Natural killer cell (primary cell): ENCODE data around the gene CATSPERE. TPM values are rescaled to one million over a fixed set of nuclear protein-coding genes. Genes with fewer than 3 reads are reported as not detected.

Experiments used
- ATAC-seq, 3 donors: fragments of 150-1000 bp in 2 of 3; fragments of 200-7000 bp in 1 of 3; cut with Tn5 transposase; 1 replicate in 1 of 3; 2 replicates in 2 of 3; pipeline ENCODE4 v1.10.0; 2021; ENCODE audit warnings: mild to moderate bottlenecking in 2 of 3, moderate library complexity in 2 of 3
- DNase-seq, 2 donors: peaks; one replicate each; pipeline versions ENCODE4 v3.0.0 to v3.0.0-alpha.2; 2013 to 2021; ENCODE audit warnings: mixed read lengths in 1 of 2
- H3K27ac ChIP-seq: one replicate; pipeline ENCODE4 v1.5.1; 2013; ENCODE audit warnings: mild to moderate bottlenecking, low read length
- H3K27me3 ChIP-seq: one replicate; pipeline ENCODE4 v1.6.1; 2013; ENCODE audit warnings: low read length; ENCODE audit not compliant: control insufficient read depth, insufficient read depth
- H3K36me3 ChIP-seq: one replicate; pipeline ENCODE4 v1.6.1; 2013; ENCODE audit warnings: low read length; ENCODE audit not compliant: control insufficient read depth, insufficient read depth
- H3K4me1 ChIP-seq: one replicate; pipeline ENCODE4 v1.6.1; 2013; ENCODE audit warnings: low read length; ENCODE audit not compliant: control insufficient read depth, insufficient read depth
- H3K4me3 ChIP-seq: one replicate; pipeline ENCODE4 v1.5.1; 2013; ENCODE audit warnings: low read length
- H3K9me3 ChIP-seq: one replicate; pipeline ENCODE4 v1.6.1; 2013; ENCODE audit warnings: low read length; ENCODE audit not compliant: control insufficient read depth, insufficient read depth
- H3K27ac Mint-ChIP-seq, 2 donors: one replicate each; pipeline ENCODE4 v1.8.0; 2022; ENCODE audit warnings: mild to moderate bottlenecking in 2 of 2, mixed read lengths in 2 of 2, moderate library complexity in 1 of 2
- H3K27me3 Mint-ChIP-seq, 2 donors: one replicate each; pipeline ENCODE4 v1.8.0; 2022; ENCODE audit warnings: low read depth in 2 of 2, mixed read lengths in 2 of 2
- H3K36me3 Mint-ChIP-seq: one replicate; pipeline ENCODE4 v1.8.0; 2022; ENCODE audit warnings: mixed read lengths
- H3K4me1 Mint-ChIP-seq, 2 donors: one replicate each; pipeline ENCODE4 v1.8.0; 2022; ENCODE audit warnings: mixed read lengths in 2 of 2
- H3K4me3 Mint-ChIP-seq: one replicate; pipeline ENCODE4 v1.8.0; 2022; ENCODE audit warnings: mild to moderate bottlenecking, moderate library complexity, mixed read lengths
- H3K9me3 Mint-ChIP-seq, 2 donors: one replicate each; pipeline ENCODE4 v1.8.0; 2022; ENCODE audit warnings: mixed read lengths in 2 of 2
- CTCF ChIP-seq: fragments of 200-600 bp; IDR thresholded peaks from one replicate; pipeline ENCODE4 v1.8.0; 2022; ENCODE audit warnings: antibody characterized with exemption
- WGBS: methylation state at CpG from one replicate; pipeline ENCODE4 v1.1.7; 2013; ENCODE audit warnings: missing lambda C conversion rate; ENCODE audit not compliant: insufficient coverage; 5-methylcytosine and 5-hydroxymethylcytosine counted together
- intact Hi-C: fragments of 100-400 bp; cut with micrococcal nuclease; formaldehyde crosslinking; loops from one replicate; pipeline ENCODE4 v1.14.2; 2022
- total RNA-seq, 4 donors: library from RNA; stranded (reverse); fragments of 120-200 nt in 1 of 4; gene quantifications; one replicate each; pipeline versions ENCODE4 v1.2.3 to v1.2.4, GENCODE V29; 2013 to 2022

The CATSPERE gene
- total RNA-seq, 3 donors from 2014 or later (not counting 1 experiment from before 2014, with no cell fraction given) = 0.79 to 1.4 (median 0.80) TPM

- no peak overlapping the region for H3K4me3 ChIP-seq
- intact Hi-C loops = no loop called here
- H3K27me3 ChIP-seq = no peaks in the 10 kb centered on the region
- Mint-ChIP-seq H3K9me3 (no peaks in the 10 kb centered on the region), H3K4me3 (no peak overlapping the region), H3K36me3 (no peaks in the 10 kb centered on the region), H3K4me1 (no peaks in the 10 kb centered on the region), H3K27me3 (peaks cover 15 to 25% of the 10 kb centered on the region in 2 donors), H3K27ac (no peak overlapping the region)
- H3K4me1 ChIP-seq = no peaks in the 10 kb centered on the region
- TF ChIP-seq CTCF = no peak
- H3K27ac ChIP-seq = no peak overlapping the region
- no peaks in the 10 kb centered on the region for H3K9me3 ChIP-seq
- ATAC-seq (no peak), DNase-seq (no peak)
- no peaks in the 10 kb centered on the region for H3K36me3 ChIP-seq
Observed at GRCh38 chr1:244633140-244633539, 172.1 kb downstream of the CATSPERE start.

- Histone ChIP-seq H3K4me1 (no peaks in the 10 kb centered on the region), H3K36me3 (no peaks in the 10 kb centered on the region), H3K27me3 (no peaks in the 10 kb centered on the region), H3K27ac (no peak overlapping the region), H3K9me3 (no peaks in the 10 kb centered on the region), H3K4me3 (no peak overlapping the region)
- no peak overlapping the region for H3K4me3 Mint-ChIP-seq
- no peaks in the 10 kb centered on the region for H3K9me3 Mint-ChIP-seq
- ATAC-seq (no peak), DNase-seq (no peak)
- no peaks in the 10 kb centered on the region for H3K4me1 Mint-ChIP-seq
- TF ChIP-seq CTCF = no peak
- no peaks in the 10 kb centered on the region for H3K36me3 Mint-ChIP-seq
- H3K27me3 Mint-ChIP-seq = peaks cover 7 to 20% of the 10 kb centered on the region in 2 donors
- no peak overlapping the region for H3K27ac Mint-ChIP-seq
- WGBS = 92% methylated on average over 6 of the region's 6 CpGs
- intact Hi-C loops = no loop called here
Observed at GRCh38 chr1:244634546-244634945, 173.5 kb downstream of the CATSPERE start.

- H3K27ac ChIP-seq = no peak overlapping the region
- ATAC-seq (no peak), DNase-seq (no peak)
- 88% methylated on average over 8 of the region's 10 CpGs for WGBS
- no peak overlapping the region for H3K4me3 ChIP-seq
- TF ChIP-seq CTCF = no peak
- no peaks in the 10 kb centered on the region for H3K36me3 ChIP-seq
- no peaks in the 10 kb centered on the region for H3K27me3 ChIP-seq
- Mint-ChIP-seq H3K9me3 (no peaks in the 10 kb centered on the region), H3K27ac (no peak overlapping the region), H3K4me3 (no peak overlapping the region), H3K4me1 (no peaks in the 10 kb centered on the region), H3K27me3 (peaks cover 6 to 9% of the 10 kb centered on the region in 2 donors), H3K36me3 (no peaks in the 10 kb centered on the region)
- no peaks in the 10 kb centered on the region for H3K9me3 ChIP-seq
- intact Hi-C loops = no loop called here
- H3K4me1 ChIP-seq = no peaks in the 10 kb centered on the region
Observed at GRCh38 chr1:244636488-244637259, 175.6 kb downstream of the CATSPERE start.

- no peak for ATAC-seq
- H3K4me3 Mint-ChIP-seq = no peak overlapping the region
- Histone ChIP-seq H3K27ac (no peak overlapping the region), H3K27me3 (no peaks in the 10 kb centered on the region), H3K4me1 (no peaks in the 10 kb centered on the region), H3K9me3 (no peaks in the 10 kb centered on the region), H3K36me3 (no peaks in the 10 kb centered on the region), H3K4me3 (no peak overlapping the region)
- intact Hi-C loops = no loop called here
- H3K36me3 Mint-ChIP-seq = no peaks in the 10 kb centered on the region
- no peak for DNase-seq
- no peaks in the 10 kb centered on the region for H3K9me3 Mint-ChIP-seq
- no peak for TF ChIP-seq CTCF
- no peak overlapping the region for H3K27ac Mint-ChIP-seq
- H3K4me1 Mint-ChIP-seq = no peaks in the 10 kb centered on the region
- peaks cover 18 to 22% of the 10 kb centered on the region in 2 donors for H3K27me3 Mint-ChIP-seq
Observed at GRCh38 chr1:244639561-244639960, 178.5 kb downstream of the CATSPERE start.
